ENCODE results near the gene TUBGCP3.

TUBGCP3 gene

GRCh38 chr13:112617754-112618375, 29.9 kb upstream of the TUBGCP3 start:
- DNase-seq (ENCODE audit: low spot score) = no peak

DNA sequence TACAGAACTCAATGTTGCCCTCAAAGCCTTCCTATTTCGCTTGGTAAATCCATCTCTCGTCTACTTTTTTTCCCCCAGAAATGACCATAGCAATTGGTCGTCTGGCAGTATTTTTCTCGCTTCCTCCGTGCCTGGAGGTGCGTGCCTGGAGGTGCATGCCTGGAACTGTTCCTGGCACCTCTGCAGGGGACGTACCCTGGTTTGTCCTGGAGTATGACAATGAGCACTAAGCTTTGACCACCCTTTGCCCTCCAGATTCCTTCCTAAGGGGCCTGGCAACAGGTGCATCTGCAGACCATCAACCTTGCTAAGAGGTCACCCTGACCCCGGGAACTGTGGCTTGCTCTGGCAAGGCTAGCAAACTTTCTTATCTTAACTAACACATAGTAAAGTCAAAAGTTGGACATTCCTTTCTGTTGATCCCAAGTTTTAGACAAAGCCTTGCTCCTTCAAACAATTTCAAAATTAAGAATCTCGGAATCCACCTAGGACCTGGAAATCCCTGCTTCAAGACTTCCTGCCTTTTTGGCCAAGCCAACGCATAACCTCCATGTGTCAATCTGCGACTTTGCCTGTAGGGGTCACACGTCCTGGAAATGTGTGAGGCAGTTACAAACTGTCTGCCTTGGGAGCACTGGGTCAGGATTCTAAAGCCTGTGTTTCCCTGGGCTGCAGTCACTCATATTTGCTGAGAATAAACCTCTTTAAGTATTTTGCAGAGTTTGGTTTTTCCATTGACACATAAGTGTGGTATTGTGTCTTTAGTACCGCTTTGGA, 28.8 kb upstream of the TUBGCP3 start:
- peak; percentile 52 for DNase-seq (ENCODE audit: low spot score)

DNA sequence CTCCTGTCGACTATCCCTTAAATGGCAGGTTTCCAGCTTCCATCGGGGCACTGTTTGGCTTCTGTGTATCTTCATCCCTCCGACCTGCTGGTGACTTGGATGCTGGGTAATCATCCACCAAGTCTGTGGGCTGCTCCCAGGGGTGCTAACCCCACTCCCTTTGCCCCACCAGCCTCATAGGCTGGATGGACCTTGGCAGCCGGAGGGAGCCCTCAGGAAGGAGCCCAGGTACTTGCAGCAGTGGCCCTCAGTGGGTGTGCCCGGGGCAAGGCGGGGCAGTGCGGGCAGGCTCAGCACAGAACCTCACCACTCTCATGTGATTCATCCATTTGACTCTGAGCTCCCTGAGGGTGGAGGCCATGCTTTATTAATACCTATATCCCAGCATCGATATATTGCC, 27.4 kb upstream of the TUBGCP3 start:
- DNase-seq (ENCODE audit: low spot score) = no peak

GRCh38 chr13:112614835-112615234, 26.9 kb upstream of the TUBGCP3 start:
- DNase-seq (ENCODE audit: low spot score) = no peak

DNA sequence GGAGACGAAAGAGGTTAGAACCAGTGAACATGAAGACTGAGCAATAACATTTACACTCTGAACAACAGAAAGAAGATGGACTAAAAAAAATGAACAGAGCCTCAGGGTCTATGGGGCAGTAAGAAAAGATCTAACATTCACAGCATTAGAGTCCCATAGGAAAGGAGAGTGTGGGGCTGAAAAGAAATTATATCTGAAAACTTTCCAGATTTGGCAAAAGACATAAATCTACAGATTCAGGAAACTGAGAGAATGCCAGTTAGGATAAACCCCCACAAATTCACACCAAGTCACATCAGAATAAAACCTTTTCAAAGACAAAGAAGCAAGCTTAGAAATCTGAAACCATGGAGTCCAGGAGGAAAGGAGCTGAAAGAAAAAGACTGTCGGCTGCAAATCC, 20.3 kb upstream of the TUBGCP3 start:
- no peak for DNase-seq (ENCODE audit: low spot score)

- DNase-seq (ENCODE audit: low spot score) = peak; percentile 59
Measured at GRCh38 chr13:112606109-112607001, 18.4 kb upstream of the TUBGCP3 start.

- no peak for DNase-seq (ENCODE audit: low spot score)
Measured at GRCh38 chr13:112605531-112605990, 17.6 kb upstream of the TUBGCP3 start.

DNA sequence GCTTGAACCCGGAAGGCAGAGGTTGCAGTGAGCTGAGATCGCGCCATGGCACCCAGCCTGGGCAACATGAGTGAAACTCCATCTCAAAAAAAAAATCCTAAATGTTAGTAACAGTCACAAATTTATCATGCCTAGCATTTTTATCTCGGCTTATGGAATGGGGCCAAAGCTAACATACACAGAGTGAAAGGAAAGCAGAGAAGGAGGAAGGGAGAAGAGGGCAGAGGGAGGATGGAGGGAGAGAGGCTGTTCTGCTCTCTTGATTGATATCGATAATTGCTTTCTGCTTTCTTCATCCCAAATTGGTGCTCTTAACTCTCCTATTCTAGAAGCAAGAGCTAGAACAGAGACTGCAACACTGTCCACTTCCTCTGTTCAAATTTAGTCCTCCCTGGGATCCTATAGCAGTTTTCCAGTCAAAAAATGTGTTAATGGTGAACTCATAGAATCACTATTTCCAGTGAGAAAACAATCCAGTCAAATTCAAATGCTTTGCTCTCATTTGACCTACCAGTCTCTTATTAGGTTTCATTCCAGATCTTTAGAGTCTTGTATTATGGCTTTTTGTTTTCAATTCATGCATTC, 15.8 kb upstream of the TUBGCP3 start:
- no peak for DNase-seq (ENCODE audit: low spot score)

DNA sequence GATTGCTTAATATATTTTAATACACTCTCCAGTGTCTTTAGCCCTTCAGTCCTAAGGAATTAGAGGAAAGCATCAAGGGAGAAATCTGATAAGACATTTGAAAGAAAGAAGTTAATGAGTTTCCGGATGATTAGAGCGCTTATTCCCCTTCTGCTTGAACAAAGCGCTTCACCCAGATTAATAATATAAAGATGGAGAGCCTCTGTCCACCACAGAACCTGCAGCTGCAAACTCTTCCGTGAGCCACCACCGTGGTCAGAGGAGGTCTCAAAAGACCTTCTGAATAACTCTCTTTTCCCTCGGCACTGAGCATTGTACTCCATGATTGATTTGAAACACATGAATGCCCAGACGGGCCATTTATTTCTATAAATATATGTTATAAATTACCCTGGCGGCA, 14.2 kb upstream of the TUBGCP3 start:
- DNase-seq (ENCODE audit: low spot score) = no peak

- no peak for DNase-seq (ENCODE audit: low spot score)
Measured at GRCh38 chr13:112601371-112601770, 13.4 kb upstream of the TUBGCP3 start.

GRCh38 chr13:112596235-112596634, 8.3 kb upstream of the TUBGCP3 start:
- no peak for DNase-seq (ENCODE audit: low spot score)

DNA sequence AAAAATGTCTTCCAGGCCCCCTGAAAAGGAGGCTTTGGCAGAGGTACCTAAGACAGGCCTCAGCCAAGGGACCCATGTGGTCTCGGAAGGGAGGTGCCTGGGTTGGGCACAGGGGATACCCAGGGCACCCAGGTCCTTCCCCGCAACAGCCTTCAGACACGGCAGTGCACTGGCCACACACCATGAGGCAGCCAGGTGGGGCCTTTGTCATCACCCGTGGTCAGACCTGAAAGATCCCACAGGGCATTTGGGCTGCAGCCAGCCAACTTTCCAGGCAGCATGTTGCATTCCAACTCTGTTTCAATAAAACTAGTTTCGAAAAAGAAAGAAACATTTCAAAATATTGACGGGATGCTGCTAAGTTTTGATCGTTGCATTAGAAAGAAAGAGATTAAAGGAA, 4.7 kb upstream of the TUBGCP3 start:
- no peak for DNase-seq (ENCODE audit: low spot score)

GRCh38 chr13:112592181-112592580, 4.2 kb upstream of the TUBGCP3 start:
- DNase-seq (ENCODE audit: low spot score) = no peak

GRCh38 chr13:112588490-112589297, 741 bp upstream of the TUBGCP3 start:
- DNase-seq (ENCODE audit: low spot score) = no peak

- DNase-seq (ENCODE audit: low spot score) = peak; percentile 80
Measured at GRCh38 chr13:112587212-112587763, 665 bp downstream of the TUBGCP3 start.

DNA sequence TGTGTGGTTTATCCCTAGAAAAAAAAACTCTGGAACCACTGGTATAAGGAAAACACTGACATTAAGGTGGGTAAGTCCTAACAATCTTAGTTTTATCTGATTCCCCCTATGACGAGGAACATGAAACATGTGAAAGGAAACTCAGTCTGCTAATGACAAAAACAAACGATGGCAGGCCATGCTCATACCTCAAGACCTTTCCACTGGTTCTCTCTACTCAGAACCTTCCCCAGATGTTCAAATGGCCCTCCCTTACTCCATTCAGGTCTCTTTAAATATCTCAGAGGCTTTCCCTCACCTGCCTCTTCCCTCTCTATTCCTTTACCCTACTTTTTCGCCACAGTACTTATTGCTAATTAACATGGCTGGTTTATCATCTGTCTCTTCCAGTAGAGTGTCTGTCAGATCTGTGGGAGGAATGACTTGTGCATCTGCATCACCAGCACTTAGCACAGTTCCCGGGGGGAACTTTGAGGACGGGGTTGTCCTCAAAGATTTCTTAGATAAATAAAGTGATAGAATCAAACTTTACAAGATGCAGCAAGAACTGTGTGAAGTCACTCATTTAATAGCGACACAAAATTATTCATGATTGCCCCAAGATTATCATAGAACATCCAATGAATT, 1.5 kb downstream of the TUBGCP3 start:
- DNase-seq (ENCODE audit: low spot score) = no peak

DNA sequence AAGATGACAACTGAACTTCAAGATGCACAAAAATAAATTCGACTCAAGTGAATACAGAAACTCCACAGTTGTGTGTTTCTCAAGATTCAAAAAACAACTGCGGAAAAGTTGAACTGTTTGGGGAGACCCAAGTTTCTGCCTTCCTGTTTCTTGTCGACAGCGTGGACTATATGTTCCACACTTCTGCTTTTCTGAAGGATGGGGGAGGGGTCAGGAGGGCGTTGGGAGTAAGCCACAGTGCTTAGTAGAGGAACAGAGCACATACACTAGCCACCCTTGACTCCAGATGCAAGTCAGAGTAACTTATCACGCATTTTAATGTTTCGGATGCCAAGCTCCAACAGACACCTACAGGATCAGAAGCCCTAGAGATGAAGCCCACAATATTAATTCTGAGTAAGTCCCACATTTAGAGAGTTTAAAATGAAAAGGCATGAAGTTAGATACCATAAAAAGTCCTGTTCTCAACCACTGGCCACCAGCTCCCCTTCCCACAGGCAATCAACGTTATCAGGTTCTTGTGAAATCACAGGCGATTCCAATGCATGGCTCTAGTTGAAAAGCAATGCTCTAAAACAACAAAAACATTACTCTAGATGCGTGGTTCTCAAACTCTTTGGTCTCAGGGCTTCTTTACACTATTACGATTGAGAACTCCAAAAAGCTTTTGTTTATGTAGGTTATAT, 4.2 kb downstream of the TUBGCP3 start:
- DNase-seq (ENCODE audit: low spot score) = no peak

DNA sequence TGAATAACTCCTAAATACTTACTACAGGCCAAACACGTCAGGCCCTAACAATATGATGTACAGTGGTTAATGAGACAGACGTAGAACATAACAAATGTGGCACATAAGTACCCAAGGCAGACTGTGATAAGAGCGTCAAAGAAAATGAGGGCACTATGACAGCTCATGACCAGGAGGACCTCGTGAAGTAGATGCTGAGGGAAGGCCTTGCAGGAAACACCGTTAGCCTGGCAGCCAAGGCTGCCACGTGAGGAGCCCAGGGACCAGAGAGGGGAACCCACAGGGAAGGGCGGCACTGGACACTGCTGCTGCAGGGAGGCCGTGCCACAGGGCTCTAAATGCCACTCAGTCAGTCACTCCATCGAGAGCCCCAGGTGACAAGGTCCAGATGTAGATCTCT, 5.7 kb downstream of the TUBGCP3 start:
- DNase-seq (ENCODE audit: low spot score) = no peak

- DNase-seq (ENCODE audit: low spot score) = no peak
Measured at GRCh38 chr13:112580912-112581311, 7.0 kb downstream of the TUBGCP3 start.

DNA sequence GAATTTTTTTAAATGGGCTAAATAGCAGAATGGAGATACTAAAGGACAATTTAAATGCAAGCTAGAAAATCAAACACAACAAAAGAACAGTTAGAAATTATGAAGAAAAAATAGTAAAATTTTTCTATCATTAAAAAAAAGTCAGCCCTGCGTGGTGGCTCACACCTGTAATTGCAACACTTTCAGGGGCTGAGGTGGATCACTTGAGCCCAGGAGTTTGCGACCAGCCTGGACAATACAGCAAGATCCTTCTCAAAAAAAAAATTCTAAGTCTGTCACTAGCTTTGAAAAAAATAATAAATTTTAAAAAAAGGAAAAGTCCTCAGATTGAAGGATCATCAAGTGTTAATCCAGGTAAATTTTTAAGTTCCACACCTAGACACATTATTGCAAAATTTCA, 7.7 kb downstream of the TUBGCP3 start:
- DNase-seq (ENCODE audit: low spot score) = no peak
